OCI-LY7 (cell line): ENCODE results near the gene WDR70. TPM values are rescaled to one million over a fixed set of nuclear protein-coding genes. Genes with fewer than 3 reads are reported as not detected.

Source experiments
- BruUV-seq: library from RNA; stranded (reverse); fragments of 400-500 nt; replicated peaks from 2 replicates; lab custom pipeline; 2021; lab: Mats Ljungman, UMichigan
- CTCF ChIA-PET: fragments of 300-600 bp; sonication (Branson Sonifier 250); formaldehyde crosslinking; loops from one replicate; lab custom pipeline; 2022; ENCODE audit warnings: antibody characterized with exemption; ENCODE audit not compliant: unreplicated experiment; lab: Charles Lee
- POLR2A ChIA-PET: fragments of 300-600 bp; sonication (Branson Sonifier 250); formaldehyde crosslinking; loops from one replicate; lab custom pipeline; 2022; ENCODE audit warnings: antibody characterized with exemption; lab: Charles Lee
- DNase-seq: peaks from one replicate; pipeline ENCODE4 v3.0.0-alpha.2; 2015; ENCODE audit warnings: low spot score
- H2AFZ ChIP-seq: fragments of 200-600 bp; sonication (generic), shearing (Covaris generic); 2 replicates; pipeline ENCODE4 v1.6.1; 2014; ENCODE audit warnings: mild to moderate bottlenecking, antibody characterized with exemption, low read length, moderate library complexity
- H3K27ac ChIP-seq: fragments of 200-600 bp; sonication (generic); 2 replicates; pipeline ENCODE4 v1.5.1; 2014; ENCODE audit warnings: mixed run types, low read depth, mild to moderate bottlenecking, moderate library complexity, low read length, inconsistent platforms; ENCODE audit not compliant: poor library complexity, severe bottlenecking
- H3K36me3 ChIP-seq: fragments of 200-600 bp; sonication (generic); 2 replicates; pipeline ENCODE4 v1.6.1; 2014; ENCODE audit warnings: mild to moderate bottlenecking, antibody characterized with exemption, low read length, moderate library complexity, mixed read lengths; ENCODE audit not compliant: insufficient read depth
- H3K4me1 ChIP-seq: fragments of 200-600 bp; sonication (generic); 2 replicates; pipeline ENCODE4 v1.5.1; 2014; ENCODE audit warnings: mild to moderate bottlenecking, low read length; ENCODE audit not compliant: insufficient read depth, poor library complexity, severe bottlenecking
- H3K4me2 ChIP-seq: fragments of 200-600 bp; sonication (generic); 2 replicates; pipeline ENCODE4 v1.6.1; 2014; ENCODE audit warnings: mild to moderate bottlenecking, low read length
- H3K4me3 ChIP-seq: fragments of 200-600 bp; sonication (generic); 2 replicates; pipeline ENCODE4 v1.5.1; 2014; ENCODE audit warnings: mild to moderate bottlenecking, low read depth, low read length; ENCODE audit not compliant: poor library complexity, severe bottlenecking
- H3K79me2 ChIP-seq: fragments of 200-600 bp; sonication (generic); 2 replicates; pipeline ENCODE4 v1.6.1; 2016; ENCODE audit warnings: low read depth, mild to moderate bottlenecking, low read length, moderate library complexity, mixed read lengths; ENCODE audit not compliant: insufficient read depth
- H3K9me2 ChIP-seq: fragments of 200-600 bp; sonication (generic); 2 replicates; pipeline ENCODE4 v1.6.1; 2016; ENCODE audit warnings: mild to moderate bottlenecking, low read length, mixed read lengths; ENCODE audit not compliant: insufficient read depth
- H3K9me3 ChIP-seq: fragments of 200-600 bp; sonication (generic); 2 replicates; pipeline ENCODE4 v1.6.1; 2014; ENCODE audit warnings: mild to moderate bottlenecking, mixed run types, low read length, mixed read lengths
- H4K20me1 ChIP-seq: fragments of 200-600 bp; sonication (generic); 2 replicates; pipeline ENCODE4 v1.6.1; 2014; ENCODE audit warnings: mild to moderate bottlenecking, antibody characterized with exemption, low read length, moderate library complexity, mixed read lengths; ENCODE audit not compliant: insufficient read depth
- EZH2phosphoT487 ChIP-seq: fragments of 200-600 bp; sonication (generic); IDR thresholded peaks from 2 replicates; pipeline ENCODE4 v1.6.1; 2018; ENCODE audit warnings: low read depth, borderline replicate concordance, mild to moderate bottlenecking, mixed run types, antibody characterized with exemption, low read length, moderate library complexity, mixed read lengths
- intact Hi-C: fragments of 100-400 bp; cut with micrococcal nuclease; formaldehyde crosslinking; loops from one replicate; pipeline ENCODE4 v1.10.0; 2022; ENCODE audit not compliant: unreplicated experiment
- total RNA-seq, 2 experiments: library from RNA; depleted of rRNA in 1 of 2; stranded (reverse); fragments of >200 nt in 1 of 2; shearing (Covaris generic) in 1 of 2; gene quantifications; 2 replicates each; pipeline ENCODE4 v1.2.3, GENCODE V29; 2014 to 2022
- TF ChIP-seq, protein P1 (sequence below): fragments of 200-600 bp; sonication (generic); conservative IDR thresholded peaks from 2 replicates; pipeline ENCODE4 v1.5.1; 2014; ENCODE audit warnings: mild to moderate bottlenecking, antibody characterized with exemption, low read length, moderate library complexity, mixed read lengths

The WDR70 gene
- total RNA-seq, 2 experiments from 2014 or later: 26.2 to 35.4 TPM

DNA sequence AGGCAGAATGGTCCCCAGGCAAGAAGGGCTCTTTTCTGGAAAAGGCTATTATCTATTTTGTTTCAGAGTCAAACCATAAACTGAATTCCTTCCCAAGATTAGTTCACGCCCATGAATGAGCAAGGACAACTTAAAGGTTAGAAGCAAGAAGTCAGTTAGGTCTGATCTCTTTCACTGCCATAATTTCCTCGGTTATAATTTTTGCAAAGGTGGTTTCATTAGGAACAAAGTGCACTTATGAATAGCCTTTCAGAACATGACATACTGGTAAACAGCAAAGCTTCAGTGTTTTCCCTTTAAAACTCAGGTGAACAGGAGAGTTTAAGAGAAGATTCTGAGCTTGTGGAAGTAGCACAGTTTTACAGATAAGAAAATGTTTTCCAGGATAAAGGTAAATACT, 282.8 kb downstream of the WDR70 start:
- H2AFZ ChIP-seq: no peak overlapping the region
- ChIA-PET POLR2A (interaction anchor here (0.6 to 1.0 kb wide), 2 partner anchors 40 to 424 kb away, joined by 3 to 11 read pairs; no protein-coding TSS in a partner anchor), CTCF (no interaction called here)
- no peak overlapping the region for H3K27ac ChIP-seq
- no peaks in the 10 kb centered on the region for H3K4me1 ChIP-seq
- H3K79me2 ChIP-seq: no peaks in the 10 kb centered on the region
- H4K20me1 ChIP-seq: no peaks in the 10 kb centered on the region
- TF ChIP-seq, protein P1, sequence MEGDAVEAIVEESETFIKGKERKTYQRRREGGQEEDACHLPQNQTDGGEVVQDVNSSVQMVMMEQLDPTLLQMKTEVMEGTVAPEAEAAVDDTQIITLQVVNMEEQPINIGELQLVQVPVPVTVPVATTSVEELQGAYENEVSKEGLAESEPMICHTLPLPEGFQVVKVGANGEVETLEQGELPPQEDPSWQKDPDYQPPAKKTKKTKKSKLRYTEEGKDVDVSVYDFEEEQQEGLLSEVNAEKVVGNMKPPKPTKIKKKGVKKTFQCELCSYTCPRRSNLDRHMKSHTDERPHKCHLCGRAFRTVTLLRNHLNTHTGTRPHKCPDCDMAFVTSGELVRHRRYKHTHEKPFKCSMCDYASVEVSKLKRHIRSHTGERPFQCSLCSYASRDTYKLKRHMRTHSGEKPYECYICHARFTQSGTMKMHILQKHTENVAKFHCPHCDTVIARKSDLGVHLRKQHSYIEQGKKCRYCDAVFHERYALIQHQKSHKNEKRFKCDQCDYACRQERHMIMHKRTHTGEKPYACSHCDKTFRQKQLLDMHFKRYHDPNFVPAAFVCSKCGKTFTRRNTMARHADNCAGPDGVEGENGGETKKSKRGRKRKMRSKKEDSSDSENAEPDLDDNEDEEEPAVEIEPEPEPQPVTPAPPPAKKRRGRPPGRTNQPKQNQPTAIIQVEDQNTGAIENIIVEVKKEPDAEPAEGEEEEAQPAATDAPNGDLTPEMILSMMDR: no peak
- no peak for TF ChIP-seq EZH2phosphoT487
- no peaks in the 10 kb centered on the region for H3K9me2 ChIP-seq
- intact Hi-C loops: no loop called here
- H3K9me3 ChIP-seq: no peaks in the 10 kb centered on the region
- no peak overlapping the region for H3K4me3 ChIP-seq
- BruUV-seq: no TSS peak
- H3K36me3 ChIP-seq: no peaks in the 10 kb centered on the region
- H3K4me2 ChIP-seq: no peak overlapping the region
- DNase-seq: no peak

DNA sequence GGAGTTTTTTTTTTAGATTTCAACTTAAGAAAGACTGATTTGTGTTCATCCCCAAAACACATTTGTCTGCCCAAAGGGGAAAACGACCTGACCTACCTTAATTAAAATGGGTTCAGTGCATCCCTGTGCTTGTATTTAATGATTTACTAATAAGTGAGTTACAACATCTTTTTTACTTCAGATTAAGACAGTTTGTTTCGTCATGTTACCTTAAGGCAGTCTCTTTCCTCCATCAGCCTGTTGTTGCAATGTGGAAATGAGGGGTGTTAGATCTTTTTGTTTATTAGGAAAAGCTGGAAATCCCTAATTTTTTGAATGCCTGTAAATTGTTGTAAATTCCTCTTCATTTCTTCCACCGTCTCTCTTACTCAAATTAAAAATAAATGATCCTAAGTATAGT, 283.2 kb downstream of the WDR70 start:
- H3K4me3 ChIP-seq: no peak overlapping the region
- H3K27ac ChIP-seq: no peak overlapping the region
- TF ChIP-seq EZH2phosphoT487: no peak
- TF ChIP-seq, protein P1: no peak
- H3K4me2 ChIP-seq: no peak overlapping the region
- no TSS peak for BruUV-seq
- no peak for DNase-seq
- H4K20me1 ChIP-seq: no peaks in the 10 kb centered on the region
- no peaks in the 10 kb centered on the region for H3K36me3 ChIP-seq
- H3K9me2 ChIP-seq: no peaks in the 10 kb centered on the region
- no peaks in the 10 kb centered on the region for H3K79me2 ChIP-seq
- intact Hi-C loops: no loop called here
- ChIA-PET CTCF (no interaction called here), POLR2A (interaction anchor here (0.6 to 1.0 kb wide), 2 partner anchors 40 to 423 kb away, joined by 3 to 11 read pairs; no protein-coding TSS in a partner anchor)
- H2AFZ ChIP-seq: no peak overlapping the region
- H3K9me3 ChIP-seq: no peaks in the 10 kb centered on the region
- no peaks in the 10 kb centered on the region for H3K4me1 ChIP-seq

DNA sequence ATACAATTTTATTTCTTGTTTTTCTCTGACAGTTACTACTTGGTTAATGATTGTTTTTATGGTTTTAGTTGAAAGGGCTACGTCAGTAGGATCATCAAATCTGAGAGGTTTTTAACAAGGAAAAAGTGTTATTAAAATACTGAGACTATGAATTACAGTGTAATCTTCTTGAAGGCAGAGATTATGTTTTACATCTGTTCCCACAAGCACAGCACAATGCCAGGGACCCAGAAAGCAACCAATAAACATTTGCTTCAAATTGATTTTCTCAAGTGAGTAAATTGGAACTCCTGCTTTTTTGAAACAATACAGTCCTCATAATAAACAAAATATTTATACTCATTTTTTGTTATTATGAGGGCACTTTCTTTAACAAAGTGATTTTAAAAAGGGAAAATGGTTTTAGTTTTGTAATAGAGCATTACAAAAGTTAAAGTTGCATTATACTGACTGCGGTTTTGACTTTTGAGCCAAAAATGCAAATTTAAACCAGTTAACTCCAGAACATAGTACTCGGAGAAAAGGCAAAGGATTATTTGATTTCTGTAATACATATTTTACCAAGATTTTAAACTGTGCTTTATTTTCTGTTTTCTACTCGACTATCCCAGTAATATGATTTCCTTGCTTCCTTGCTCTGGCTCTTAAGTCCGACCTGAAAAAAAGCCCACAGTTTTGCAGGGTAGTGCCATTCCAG, 283.8 kb downstream of the WDR70 start:
- POLR2A ChIA-PET: interaction anchor here (1.0 kb wide), 1 partner anchor 39 kb away, joined by 3 read pairs; no protein-coding TSS in a partner anchor
- no peak overlapping the region for H2AFZ ChIP-seq

More for the DNA sequence above, 283.8 kb downstream of the WDR70 start:
- CTCF ChIA-PET: no interaction called here
- Histone ChIP-seq H3K79me2 (no peaks in the 10 kb centered on the region), H3K27ac (no peak overlapping the region), H3K4me1 (no peaks in the 10 kb centered on the region), H3K36me3 (no peaks in the 10 kb centered on the region), H3K9me2 (no peaks in the 10 kb centered on the region), H3K4me2 (no peak overlapping the region), H4K20me1 (no peaks in the 10 kb centered on the region), H3K4me3 (no peak overlapping the region), H3K9me3 (no peaks in the 10 kb centered on the region)
- no peak for DNase-seq
- intact Hi-C loops: no loop called here
- TF ChIP-seq, protein P1: no peak
- no peak for TF ChIP-seq EZH2phosphoT487
- no TSS peak for BruUV-seq
